HG03342 (cell line): ENCODE results near the gene MXD4.
"Not testable (repeated sequence)": the region's sequence is repeated elsewhere in the genome, so short reads cannot be mapped to it uniquely, and the experiment has no call there.

Source experiments
- ATAC-seq: cut with Tn5 transposase; IDR thresholded peaks from one replicate; pipeline ENCODE4 v1.9.1; 2021; ENCODE audit warnings: mild to moderate bottlenecking, moderate library complexity; ENCODE audit not compliant: unreplicated experiment

The MXD4 gene

DNA sequence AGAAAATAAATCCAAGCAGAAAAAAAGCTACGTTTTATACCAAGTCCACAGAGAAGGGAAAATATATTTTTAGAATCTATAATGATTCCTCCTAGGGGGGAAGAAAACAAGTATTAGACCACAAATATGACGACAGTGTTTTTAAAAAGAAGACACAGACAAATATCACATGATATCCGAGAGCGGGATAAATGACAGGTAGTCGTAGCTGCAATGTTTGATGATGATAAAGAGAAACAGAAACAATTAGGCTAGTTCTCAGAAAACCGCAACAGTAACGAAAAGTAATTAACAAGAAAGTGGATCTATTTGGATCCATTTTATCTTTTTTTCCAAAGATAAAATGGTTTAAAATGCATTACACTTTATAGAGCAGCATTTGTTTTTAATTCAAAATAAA, 20.9 kb downstream of the MXD4 start:
- ATAC-seq, result no peak

DNA sequence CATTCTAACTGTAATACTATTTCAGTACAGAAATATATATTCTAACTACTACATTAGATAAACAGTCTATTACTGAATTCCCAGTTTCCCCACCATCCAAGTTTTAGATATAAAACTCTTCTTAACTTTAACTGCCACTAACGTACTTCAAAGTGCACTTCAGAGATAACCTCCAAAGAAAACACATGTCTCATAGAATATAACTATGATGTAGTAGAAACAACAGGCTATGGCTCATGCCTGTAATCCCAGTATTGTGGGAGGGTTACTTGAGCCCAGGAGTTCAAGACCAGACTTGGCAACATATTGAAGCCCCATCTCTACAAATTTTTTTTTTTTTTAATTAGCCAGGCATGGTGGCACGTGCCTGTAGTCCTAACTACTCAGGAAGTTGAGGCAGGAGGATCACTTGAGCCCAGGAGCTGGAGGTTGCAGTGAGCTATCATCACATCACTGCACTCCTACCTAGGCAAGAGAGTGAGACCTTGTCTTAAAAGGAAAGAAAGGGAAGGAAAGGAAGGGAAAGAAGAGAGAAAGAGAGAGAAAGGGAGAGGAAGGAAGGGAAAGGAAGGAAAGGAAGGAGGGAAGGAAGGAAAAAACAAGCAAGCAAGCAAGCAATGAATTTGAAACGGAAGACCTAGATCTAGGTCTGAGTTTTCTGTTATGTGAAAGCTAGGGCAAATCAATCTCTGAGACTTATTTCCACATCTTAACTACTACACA, 24.8 kb downstream of the MXD4 start:
- ATAC-seq, result no peak

DNA sequence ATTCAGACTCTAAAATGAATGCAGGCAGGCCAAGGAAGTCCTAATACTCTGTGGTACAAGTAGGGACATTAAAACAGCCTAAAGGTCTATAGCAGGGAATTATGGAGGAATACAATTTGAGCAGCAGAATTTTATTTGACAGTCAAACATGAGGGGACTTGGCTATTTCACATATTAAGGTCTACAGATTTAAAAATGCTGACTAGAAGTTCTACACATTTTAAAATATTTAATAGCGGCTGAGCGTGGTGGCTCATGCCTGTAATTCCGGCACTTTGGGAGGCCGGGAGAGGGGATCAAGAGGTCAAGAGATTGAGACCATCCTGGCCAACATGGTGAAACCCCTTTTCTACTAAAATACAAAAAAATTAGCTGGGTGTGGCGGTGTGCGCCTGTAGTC, 30.8 kb downstream of the MXD4 start:
- ATAC-seq, result no peak

DNA sequence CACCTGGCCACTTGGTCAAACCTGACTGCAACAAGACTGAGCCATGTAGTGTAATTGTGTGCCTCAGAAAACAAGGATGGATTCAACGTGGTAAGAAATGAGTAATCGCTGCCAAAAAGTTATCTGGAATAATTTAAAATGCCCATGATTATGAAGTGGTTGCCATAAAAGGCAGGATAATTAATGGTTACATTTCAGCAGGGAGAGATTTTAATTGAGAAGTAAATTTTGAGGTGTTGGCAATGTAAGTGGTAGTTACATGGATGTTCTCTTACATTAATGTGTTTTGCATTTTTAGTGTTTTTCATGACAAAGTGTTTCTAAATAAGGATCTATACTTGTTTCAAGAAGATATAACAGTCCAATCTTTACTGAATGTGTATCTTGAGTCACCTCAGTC, 35.6 kb downstream of the MXD4 start:
- ATAC-seq, result no peak

DNA sequence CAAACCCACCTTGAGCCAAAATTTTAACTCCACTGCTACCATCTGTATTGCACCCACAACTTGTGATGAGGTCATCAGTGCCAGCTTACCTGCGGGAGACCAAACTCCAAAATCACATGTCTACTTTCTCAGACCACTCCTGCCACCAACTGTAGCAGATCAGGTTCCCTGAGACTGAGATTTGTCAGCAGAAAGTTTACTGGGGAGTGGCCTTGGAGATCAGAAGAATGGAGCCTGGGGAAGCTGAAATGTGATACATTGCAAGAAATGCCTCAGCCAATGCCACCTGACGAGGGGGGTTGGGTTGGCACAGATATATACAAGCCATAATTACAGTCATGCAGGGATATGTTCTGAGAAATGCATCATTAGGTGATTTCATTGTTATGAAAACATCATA, 39.1 kb downstream of the MXD4 start:
- ATAC-seq, result no peak

DNA sequence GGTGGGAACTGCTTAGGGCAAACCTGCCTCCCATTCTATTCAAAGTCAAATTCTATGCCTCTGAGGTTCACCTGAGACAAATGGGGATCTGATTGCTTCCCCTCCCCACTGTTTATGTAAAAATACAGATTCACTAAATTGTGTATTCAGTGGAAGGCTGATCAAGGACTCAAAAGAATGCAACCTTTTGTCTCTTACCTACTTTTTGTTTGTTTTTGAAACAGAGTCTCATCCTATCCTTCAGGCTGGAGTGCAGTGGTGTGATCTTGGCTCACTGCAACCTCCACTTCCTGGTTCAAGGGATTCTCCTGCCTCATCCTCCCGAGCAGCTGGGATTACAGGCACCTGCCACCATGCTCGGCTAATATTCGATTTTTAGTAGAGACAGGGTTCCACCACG, 40.5 kb downstream of the MXD4 start:
- not testable (repeated sequence) for ATAC-seq

DNA sequence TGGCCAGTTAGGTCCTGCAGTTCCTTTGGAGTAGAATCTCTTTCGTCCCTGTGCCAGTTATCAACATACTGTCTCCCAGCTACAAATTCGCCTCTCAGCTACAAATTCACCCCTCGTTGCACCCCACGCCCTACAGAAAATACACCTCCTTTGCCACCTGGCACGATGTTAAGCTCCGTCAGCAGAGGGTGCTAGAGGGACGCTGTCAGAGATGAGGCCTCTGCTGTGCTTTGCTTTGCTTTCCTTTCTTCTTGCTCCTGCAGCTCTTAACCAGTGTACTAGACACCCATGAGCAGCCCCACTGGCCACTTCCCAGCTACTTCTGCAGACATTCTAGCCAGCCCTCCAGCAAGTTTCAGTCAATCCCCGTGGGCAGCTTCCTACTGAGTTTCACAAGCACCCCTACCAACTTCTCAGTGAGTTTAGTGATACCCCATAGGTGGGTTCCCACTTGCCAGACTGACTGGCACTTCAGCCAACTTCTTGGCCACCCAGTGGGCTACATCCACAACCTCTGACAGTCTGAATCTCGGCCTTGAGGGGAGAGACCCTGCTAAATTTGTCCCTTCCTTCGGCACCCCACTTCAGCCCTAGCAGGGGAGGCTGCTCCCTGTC, 41.8 kb downstream of the MXD4 start:
- peak; percentile 61 for ATAC-seq

DNA sequence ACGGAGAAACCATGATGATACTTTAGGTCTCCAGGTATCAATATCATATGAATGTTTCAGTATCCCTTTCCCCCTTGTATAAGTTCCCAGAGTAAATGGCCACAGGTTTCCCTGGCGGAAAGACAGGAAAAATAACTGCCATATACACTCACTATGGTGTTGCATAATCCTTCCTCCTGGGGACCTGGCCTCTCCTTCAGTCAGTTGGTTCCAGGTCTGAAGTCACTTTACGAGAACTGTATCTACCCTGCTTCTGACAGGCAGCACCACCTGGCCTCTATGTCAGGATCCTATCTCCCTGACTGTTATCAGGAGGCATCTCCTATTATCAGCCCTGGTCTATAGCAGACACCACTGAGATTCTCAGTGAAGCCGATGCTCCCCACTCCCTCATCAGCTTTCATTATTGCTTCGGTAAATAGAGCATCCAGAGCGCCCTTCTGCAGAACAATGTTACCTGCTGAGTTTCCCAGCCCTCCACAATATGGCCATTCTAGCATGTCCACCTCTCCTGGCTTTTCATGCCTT, 42.6 kb downstream of the MXD4 start:
- no peak for ATAC-seq

DNA sequence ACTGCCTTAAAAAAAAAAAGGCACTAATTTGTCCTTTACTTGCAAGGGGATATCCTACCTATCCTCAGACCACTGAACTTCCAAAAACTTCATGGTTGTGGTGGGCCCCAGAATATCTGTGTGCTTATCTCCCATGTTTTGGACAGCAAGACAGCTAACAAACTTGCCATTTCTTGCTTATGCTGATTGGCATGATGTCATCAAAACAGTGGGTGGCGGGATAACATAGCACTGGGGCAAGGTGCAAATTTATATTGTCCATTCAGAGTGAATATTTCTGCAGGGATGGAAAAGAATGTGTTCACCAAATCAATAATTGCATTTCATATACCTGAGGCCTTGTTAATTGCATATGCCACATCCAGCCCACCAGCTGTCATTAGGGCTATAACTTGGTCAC, 43.5 kb downstream of the MXD4 start:
- no peak for ATAC-seq

DNA sequence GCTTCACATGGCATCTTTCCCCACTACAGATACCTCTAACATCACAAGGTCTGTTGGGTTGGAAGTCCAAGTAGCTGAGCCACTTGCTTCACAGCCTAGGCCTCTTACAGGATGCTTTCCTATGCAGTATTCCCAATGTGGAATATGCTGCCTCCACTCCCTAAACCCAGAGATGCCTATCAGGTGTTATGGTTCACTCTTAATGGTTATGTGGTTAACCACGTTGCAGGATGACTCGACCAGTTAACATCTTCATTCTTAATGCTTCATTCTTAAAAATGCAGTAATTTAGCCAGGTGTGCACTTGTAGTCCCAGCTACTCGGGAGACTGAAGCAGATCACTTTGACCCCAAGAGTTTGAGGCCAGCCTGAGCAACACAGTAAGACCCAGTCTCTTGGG, 44.2 kb downstream of the MXD4 start:
- ATAC-seq, result no peak

DNA sequence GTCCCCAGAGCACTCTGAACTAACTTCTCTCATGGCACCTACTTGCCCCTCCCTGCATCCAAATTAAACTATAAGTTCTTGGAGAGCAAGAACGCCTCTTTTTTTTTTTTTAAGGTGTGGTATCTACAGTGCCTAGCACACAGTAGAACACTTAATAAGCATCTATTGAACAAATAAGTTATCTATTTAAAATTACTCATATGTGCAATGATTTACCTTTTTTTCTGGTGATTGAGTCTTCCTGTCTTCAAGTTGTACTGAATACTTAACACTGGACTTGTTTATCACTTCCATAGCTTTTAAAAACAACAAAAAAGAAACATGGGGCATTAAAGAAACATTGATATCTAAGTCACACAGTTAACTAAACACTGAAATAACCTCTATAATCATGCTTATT, 49.1 kb downstream of the MXD4 start:
- no peak for ATAC-seq

DNA sequence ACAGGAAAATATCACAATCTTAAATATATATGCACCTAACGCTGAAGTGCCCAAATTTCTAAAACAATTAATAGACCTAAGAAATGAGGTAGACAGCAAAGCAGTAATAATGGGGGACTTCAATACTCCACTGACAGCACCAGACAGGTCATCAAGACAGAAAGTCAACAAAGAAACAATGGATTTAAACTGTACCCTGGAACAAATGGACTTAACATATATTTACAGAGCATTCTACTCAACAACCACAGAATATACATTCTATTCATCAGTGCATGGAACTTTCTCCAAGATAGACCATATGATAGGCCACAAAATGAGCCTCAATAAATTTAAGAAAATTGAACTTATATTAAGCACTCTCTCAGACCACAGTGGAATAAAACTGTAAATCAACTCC, 59.1 kb downstream of the MXD4 start:
- not testable (repeated sequence) for ATAC-seq
